Glomerular visceral epithelial cell (primary cell): ENCODE measurements around the gene FILIP1.
A peak's percentile ranks its signal among the peaks of the same experiment; 100 is the strongest.

Source experiments
- DNase-seq: peaks from one replicate; pipeline ENCODE4 v3.0.0-alpha.2; 2016; ENCODE audit errors: extremely low spot score

The FILIP1 gene

GRCh38 chr6:75334266-75335040, 159.1 kb downstream of the FILIP1 start:
- DNase-seq: no peak

GRCh38 chr6:75333676-75334200, 159.9 kb downstream of the FILIP1 start:
- no peak for DNase-seq

- DNase-seq: no peak
These were observed 162.4 kb downstream of the FILIP1 start for GRCh38 chr6:75331151-75331550.

- DNase-seq: no peak
These were observed 163.9 kb downstream of the FILIP1 start for GRCh38 chr6:75329703-75330102.

GRCh38 chr6:75327807-75328206, 165.8 kb downstream of the FILIP1 start:
- no peak for DNase-seq

- no peak for DNase-seq
These were observed 166.9 kb downstream of the FILIP1 start for GRCh38 chr6:75326557-75327258.

GRCh38 chr6:75318900-75319299, 174.7 kb downstream of the FILIP1 start:
- DNase-seq: no peak

- DNase-seq: peak; percentile 74
These were observed 175.9 kb downstream of the FILIP1 start for GRCh38 chr6:75317503-75318206.

- no peak for DNase-seq
These were observed 177.6 kb downstream of the FILIP1 start for GRCh38 chr6:75315978-75316377.

- no peak for DNase-seq
These were observed 185.2 kb downstream of the FILIP1 start for GRCh38 chr6:75308250-75308988.

- no peak for DNase-seq
These were observed 186.1 kb downstream of the FILIP1 start for GRCh38 chr6:75307364-75308004.

GRCh38 chr6:75306064-75306463, 187.5 kb downstream of the FILIP1 start:
- DNase-seq: no peak

GRCh38 chr6:75305573-75305972, 188.0 kb downstream of the FILIP1 start:
- DNase-seq: no peak

- no peak for DNase-seq
These were observed 191.3 kb downstream of the FILIP1 start for GRCh38 chr6:75302280-75302679.

- no peak for DNase-seq
These were observed 192.1 kb downstream of the FILIP1 start for GRCh38 chr6:75301537-75301936.

- no peak for DNase-seq
These were observed 192.5 kb downstream of the FILIP1 start for GRCh38 chr6:75301088-75301487.

GRCh38 chr6:75300531-75300855, 193.1 kb downstream of the FILIP1 start:
- no peak for DNase-seq

- DNase-seq: no peak
These were observed 193.6 kb downstream of the FILIP1 start for GRCh38 chr6:75299801-75300530.

GRCh38 chr6:75296811-75297779, 196.5 kb downstream of the FILIP1 start:
- peak; percentile 75 for DNase-seq
